ENCODE results near the gene NARS2.

The NARS2 gene

DNA sequence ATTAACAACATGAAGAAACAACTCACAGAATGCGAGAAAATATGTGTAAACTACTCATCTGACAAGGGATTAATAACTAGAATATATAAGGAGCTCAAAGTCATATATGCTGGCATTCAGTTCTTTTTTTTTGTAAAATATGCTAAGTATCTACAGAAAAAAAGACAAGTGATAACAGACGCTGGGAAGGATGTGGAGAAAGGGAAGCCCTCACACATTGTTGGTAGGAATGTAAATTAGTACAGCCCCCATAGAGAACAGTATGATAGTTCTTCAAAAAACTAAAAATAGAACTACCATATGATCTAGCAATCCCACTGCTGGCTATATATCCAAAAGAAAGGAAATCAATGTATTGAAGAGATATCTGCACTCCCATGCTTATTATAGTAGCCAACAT is 170.9 kb downstream of the NARS2 start:
- no peak for DNase-seq

DNA sequence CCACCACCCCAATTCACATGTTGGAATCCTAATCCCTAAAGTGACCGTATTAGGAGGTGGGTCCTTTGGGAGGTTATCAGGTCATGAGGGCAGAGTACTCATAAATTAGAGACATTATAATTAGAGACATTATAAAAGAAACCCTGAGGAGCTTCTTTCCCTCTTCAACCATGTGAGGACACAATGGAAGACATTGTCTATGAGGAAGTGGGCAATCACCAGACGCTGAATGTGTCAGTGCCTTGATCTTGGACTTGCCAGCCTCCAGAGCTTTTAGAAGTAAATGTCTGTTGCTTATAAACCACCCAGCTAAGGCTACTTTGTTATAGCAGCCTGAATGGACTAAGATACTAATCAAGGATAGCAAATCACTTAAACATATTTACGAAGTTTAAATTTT is 171.8 kb downstream of the NARS2 start:
- DNase-seq, result no peak

DNA sequence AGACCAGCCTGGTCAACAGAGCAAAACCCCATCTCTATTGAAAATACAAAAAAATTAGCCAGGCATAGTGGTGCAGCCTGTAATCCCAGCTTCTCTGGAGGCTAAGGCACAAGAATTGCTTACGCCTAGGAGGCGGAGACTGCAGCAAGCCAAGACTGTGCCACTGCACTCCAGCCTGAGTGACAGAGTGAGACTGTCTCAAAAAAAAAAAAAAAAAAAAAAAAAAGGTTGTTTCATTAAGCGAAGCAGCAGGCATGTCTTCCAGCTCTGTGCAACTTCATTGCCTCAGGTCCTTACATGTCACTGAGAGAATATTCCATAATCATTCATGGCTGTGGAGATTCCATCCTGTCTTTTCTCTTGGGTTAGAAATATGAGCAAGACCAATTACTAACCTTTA is 174.0 kb downstream of the NARS2 start:
- no peak for DNase-seq

DNA sequence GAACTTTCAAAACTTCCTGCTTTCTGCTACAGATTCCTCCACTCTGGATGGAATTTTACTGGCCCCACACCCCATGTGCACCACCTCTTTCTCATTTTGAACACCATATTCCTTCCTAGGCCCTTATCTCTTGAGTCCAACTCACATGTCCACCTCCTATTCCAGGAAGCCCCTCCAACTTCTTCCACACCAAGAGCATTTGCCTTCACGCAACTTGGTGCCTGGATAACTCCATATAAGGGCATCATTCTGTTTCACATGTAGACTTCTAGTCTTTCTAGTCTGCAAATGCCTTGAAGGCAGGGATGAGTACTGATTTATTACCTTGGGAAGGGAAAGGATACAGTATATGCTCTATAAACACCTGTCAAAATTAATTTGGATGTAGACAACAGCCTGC is 174.5 kb downstream of the NARS2 start:
- DNase-seq, result no peak

DNA sequence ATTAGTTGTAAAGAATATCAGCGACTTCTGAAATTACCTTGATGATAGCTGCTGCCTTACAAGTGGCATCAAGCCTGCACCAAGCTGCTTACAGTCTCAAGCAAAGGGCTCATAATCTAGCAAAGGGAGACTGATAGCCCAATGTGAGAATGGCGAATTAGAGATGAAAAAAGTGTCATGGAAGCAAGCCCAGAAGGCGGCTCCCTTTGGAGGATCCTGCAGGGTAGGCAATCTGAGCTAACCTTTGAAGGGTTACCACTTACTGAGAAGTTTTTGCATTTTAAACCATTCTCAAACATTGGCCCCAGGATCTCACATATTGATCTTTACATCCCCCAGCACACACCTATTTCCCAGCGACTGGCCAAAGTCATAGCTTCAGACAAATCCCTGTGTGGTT is 175.5 kb downstream of the NARS2 start:
- DNase-seq, result no peak

DNA sequence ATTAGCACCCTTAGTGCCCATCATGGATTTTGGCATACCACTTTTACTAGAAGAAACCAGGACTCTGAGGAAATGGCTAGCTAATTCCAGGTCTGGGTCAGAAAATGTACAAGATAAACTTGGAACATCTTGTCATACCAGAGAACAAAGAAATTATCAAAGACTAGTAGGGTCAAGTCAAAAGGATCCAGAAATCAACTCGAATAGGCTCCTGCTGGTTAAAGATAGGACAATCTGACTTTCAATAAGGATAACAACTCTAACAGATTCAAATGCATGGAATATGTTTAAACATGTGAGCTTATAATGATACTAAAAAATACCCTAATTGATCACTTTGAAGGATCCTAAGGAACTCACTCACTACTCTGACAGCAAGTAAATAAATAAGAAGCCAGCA is 175.9 kb downstream of the NARS2 start:
- DNase-seq, result no peak

DNA sequence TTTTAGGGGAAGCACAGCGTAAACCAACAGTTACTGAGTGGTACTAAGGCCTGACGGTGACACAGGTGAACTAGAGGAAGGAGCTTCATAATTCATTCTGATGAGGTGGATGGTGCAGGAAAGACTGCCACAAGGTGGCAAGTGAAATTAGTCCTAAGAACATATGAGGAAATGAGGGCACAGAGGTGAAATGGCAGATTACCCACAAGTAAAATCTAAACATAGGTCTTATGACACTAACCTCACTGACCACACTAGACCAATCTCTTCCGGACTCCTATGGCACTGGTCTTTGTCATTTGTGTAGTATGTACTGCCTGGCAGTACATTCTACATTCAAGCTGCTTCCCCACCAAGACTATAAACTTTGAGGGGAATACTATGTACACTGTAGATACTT is 177.3 kb downstream of the NARS2 start:
- DNase-seq, result no peak

DNA sequence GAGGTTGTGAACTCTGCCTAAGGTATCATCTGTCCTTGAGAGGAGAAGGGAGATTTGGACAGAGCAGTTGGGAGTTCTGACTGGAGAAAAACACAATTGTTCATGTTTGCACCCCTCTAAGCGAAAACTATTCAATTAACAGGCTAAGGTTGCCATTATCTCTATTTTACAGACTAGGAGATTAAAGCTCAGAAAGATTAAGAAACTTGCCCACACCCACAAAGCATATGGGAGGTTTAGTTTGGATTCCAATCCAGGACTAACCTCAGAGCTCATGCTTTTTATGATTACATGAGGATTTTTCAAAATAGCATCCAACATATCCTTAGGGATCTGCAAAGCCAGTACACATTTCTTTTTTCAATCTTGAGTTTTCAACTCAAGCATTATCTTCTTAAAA is 179.1 kb downstream of the NARS2 start:
- DNase-seq, result no peak

DNA sequence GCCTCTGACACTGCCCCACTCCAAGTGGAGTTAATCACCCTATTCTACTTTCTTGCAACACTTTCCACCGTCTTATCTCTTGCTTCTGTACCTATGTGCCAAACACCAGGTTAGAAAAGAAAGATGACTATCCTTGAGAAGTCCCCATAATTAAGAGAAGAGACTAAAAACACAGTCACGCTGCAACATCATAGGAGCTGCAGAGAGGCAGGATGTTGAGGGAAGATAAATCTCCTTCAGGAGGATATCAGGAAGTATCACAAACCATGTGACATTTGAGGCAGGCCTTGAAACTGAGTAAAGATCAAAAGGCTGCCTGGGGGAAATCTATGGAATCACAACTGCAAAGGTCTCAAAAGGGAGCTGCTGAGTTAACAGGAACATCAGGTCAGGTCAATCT is 181.8 kb downstream of the NARS2 start:
- no peak for DNase-seq

DNA sequence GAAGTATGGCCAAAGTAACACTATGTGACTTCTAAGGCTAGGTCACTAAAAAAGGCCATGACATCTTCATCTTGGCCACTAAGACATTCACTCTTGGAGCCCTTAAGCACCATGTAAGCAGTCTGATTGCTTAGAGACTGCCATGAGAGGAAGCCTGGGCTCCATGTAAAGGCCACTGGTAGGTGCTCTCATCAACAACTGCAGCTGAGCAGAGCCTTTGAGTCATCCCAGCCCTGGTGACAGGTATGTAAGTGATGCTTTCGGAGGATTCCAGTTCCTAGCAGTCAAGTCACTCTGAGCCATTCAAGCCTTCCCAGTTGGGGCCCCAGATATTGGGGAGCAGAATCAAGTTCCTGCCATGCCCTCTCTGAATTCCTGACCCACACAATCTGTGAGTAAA is 183.2 kb downstream of the NARS2 start:
- no peak for DNase-seq

DNA sequence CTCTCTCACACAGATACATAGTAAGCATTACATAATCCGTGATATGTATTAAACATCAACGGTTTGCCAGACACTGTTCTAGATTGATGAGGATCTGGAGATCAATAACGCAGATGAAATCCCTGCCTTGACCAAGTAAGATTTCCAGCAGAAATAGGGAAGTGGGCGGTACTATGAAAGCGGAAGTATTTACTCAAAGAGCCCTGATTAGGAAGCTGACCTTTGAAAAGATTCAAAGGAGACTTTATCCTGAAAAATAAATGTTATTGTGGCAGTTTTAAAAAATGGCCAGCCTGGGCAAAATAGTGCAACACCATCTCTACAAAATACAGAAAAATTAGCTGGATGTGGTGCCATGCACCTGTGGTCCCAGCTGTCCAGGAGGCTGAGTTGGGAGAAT is 183.9 kb downstream of the NARS2 start:
- no peak for DNase-seq

DNA sequence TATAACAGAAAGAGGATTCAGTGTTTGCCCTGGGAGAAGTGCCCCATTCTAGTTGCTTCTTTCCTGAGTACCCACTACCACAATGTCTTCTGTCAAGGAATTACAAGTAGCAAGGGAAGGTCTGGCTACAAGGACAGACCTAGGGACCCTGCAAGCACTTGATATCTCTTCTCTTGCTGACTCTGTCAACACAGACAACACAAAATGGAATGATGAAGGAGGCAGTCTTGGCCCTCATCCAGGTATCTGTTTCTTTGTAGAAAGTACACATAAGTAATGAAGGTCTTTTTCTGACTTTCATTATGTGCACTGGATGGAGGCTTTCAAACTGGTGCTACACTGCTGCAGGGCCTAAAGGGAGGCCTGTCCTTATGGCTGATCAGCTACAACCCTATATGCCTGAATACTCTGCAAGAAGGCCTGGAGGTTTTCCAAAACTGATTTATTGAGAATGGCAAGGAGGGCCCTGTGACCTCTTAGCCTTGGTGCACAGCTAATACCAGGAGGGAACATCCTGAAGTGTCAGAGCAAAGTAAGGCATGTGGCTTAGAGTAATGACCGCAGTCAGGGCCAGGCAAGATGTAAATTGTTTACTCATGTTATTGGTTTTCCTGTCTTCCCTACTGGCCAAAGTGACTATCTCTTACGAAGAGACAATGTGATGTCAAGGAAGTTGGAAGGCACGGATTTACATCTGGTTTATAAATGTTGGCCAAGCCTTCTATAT is 188.3 kb downstream of the NARS2 start:
- no peak for DNase-seq

Data from NCI-H2029 (cell line).